ENCODE measurements around the gene C1QTNF5. TPM values are rescaled to one million over a fixed set of nuclear protein-coding genes. Genes with fewer than 3 reads are reported as not detected.

Gene C1QTNF5
- polyA plus RNA-seq, 6 donors from 2014 or later: not detected

GRCh38 chr11:119344291-119345010 is 3.8 kb upstream of the C1QTNF5 start:
- Mint-ChIP-seq H3K4me1 (peaks cover 8 to 17% (median 15%) of the 10 kb centered on the region in 3 donors), H3K4me3 (no peak overlapping the region), H3K27ac (no peak overlapping the region), H3K27me3 (peaks cover 27 to 69% (median 67%) of the 10 kb centered on the region in 3 donors), H3K36me3 (peaks cover 0 to under 1% of the 10 kb centered on the region in 2 donors), H3K9me3 (no peaks in the 10 kb centered on the region)
- ATAC-seq (ENCODE audit: low read depth in 2 of 2): no peak
- no peak for DNase-seq

- Mint-ChIP-seq H3K36me3 (peaks cover 0 to 8% of the 10 kb centered on the region in 2 donors), H3K4me1 (peaks cover 12 to 24% (median 22%) of the 10 kb centered on the region in 3 donors), H3K4me3 (no peak overlapping the region), H3K9me3 (no peaks in the 10 kb centered on the region), H3K27me3 (peaks cover 31 to 76% (median 74%) of the 10 kb centered on the region in 3 donors), H3K27ac (no peak overlapping the region)
- no peak for DNase-seq
- ATAC-seq (ENCODE audit: low read depth in 2 of 2): no peak
These were observed 3.0 kb upstream of the C1QTNF5 start for GRCh38 chr11:119343726-119344125.

DNA sequence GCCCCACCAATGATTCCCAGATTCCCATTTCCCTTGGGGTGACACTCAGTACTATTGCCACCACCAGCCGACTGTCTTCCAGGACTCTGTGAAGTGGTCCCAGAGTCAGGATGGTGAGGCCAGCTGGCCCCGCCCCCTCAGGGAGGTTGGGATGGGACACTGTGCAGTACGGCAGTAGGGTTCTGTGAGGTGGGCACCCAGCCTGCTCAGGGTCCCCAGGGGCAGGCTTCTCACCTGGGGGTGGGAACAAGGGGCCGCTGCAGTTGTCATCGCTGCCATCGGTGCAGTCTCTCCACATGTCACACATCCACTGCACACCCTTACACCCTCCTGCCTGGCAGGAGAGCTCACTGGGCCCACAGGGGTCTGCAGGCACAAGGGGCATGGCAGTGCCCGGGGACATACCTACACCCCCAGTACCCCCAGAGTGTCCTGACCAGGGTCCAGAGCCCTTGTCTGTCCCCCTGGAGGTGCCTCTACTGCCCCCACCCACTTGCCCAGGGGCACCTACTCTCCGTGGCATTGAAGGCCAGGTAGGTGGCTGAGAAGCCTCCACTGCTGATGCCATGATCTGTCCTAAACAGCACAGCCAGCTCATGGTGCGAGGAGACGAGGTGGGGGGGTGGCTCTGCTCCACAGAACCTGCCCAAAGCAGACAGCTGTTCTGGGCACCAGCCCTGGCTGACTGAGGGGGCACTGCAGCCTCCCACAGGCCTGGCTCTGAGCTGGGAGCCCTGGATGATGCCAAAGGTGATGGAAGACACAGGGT is 1.9 kb upstream of the C1QTNF5 start:
- Mint-ChIP-seq H3K4me1 (peaks cover 12 to 33% (median 30%) of the 10 kb centered on the region in 3 donors), H3K27me3 (peaks cover 29 to 74% (median 72%) of the 10 kb centered on the region in 3 donors), H3K27ac (no peak overlapping the region)

GRCh38 chr11:119342023-119342300 is 1.3 kb upstream of the C1QTNF5 start:
- ATAC-seq (ENCODE audit: low read depth in 2 of 2) (no peak), DNase-seq (no peak)
- Mint-ChIP-seq H3K36me3 (peaks cover 0 to 11% of the 10 kb centered on the region in 2 donors), H3K27ac (no peak overlapping the region), H3K9me3 (no peaks in the 10 kb centered on the region), H3K4me1 (peaks cover 12 to 39% (median 34%) of the 10 kb centered on the region in 3 donors), H3K4me3 (peak overlapping the region in 3 of 8 donors; percentile 0 to 69 (median 2)), H3K27me3 (peaks cover 26 to 69% (median 66%) of the 10 kb centered on the region in 3 donors)

More for the DNA sequence above, 1.9 kb upstream of the C1QTNF5 start:
- DNase-seq (no peak), ATAC-seq (ENCODE audit: low read depth in 2 of 2) (no peak)
- peaks cover 0 to 11% of the 10 kb centered on the region in 2 donors for H3K36me3 Mint-ChIP-seq
- peak overlapping the region in 1 of 8 donors; percentile 69 for H3K4me3 Mint-ChIP-seq
- H3K9me3 Mint-ChIP-seq: no peaks in the 10 kb centered on the region

GRCh38 chr11:119341222-119342022 is 739 bp upstream of the C1QTNF5 start:
- ATAC-seq (ENCODE audit: low read depth in 2 of 2) (peak; percentile 52 to 59), DNase-seq (no peak)
- Mint-ChIP-seq H3K4me1 (peaks cover 13 to 44% (median 39%) of the 10 kb centered on the region in 3 donors), H3K27ac (peak overlapping the region in 1 of 6 donors; percentile 2), H3K36me3 (peaks cover 0 to 11% of the 10 kb centered on the region in 2 donors), H3K4me3 (peak overlapping the region in 6 of 8 donors; percentile 9 to 87 (median 46)), H3K9me3 (no peaks in the 10 kb centered on the region), H3K27me3 (peaks cover 26 to 64% (median 61%) of the 10 kb centered on the region in 3 donors)

- DNase-seq (no peak), ATAC-seq (ENCODE audit: low read depth in 2 of 2) (peak; percentile 10 to 25)
- peak overlapping the region in 7 of 8 donors; percentile 57 to 84 (median 72) for H3K4me3 Mint-ChIP-seq
These were observed 921 bp downstream of the C1QTNF5 start for GRCh38 chr11:119339589-119340334.

DNA sequence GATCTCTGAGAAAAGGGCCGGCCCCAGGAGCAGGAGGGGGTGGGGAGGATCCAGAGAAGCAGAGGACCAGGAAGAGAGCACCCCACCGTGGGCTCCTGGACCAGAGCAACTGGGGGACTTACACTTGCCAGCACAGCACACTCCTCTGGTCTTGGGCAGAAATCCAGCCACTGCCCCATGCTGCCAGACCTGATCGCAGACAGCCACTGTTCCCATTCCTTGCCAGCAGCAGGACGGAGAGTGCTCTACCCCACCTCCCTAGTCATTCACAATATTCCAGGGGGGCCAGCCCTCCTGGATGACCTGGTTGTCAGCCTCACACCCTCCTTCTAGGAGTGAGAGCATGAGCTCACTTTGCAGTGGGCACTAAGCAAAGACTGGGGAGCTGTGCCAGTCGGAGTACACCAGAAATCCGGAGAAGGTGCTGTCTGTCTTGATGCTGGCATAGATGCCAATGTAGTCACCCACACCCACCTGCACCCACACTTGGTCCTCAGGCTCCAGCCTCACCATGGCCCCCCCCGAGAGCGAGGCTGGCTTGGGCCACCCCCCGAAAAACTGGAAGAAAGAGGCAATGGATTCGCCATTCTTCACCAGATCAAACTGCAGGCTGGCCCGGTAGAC is 1.6 kb downstream of the C1QTNF5 start:
- Mint-ChIP-seq H3K27ac (peak overlapping the region in 2 of 6 donors; percentile 33 to 49), H3K27me3 (peaks cover 21 to 44% (median 41%) of the 10 kb centered on the region in 3 donors), H3K9me3 (no peaks in the 10 kb centered on the region), H3K4me1 (peaks cover 27 to 66% (median 60%) of the 10 kb centered on the region in 3 donors), H3K36me3 (peaks cover 0 to 16% of the 10 kb centered on the region in 2 donors), H3K4me3 (peak overlapping the region in 7 of 8 donors; percentile 57 to 84 (median 72))
- DNase-seq (no peak), ATAC-seq (ENCODE audit: low read depth in 2 of 2) (no peak)

More at GRCh38 chr11:119339589-119340334, 921 bp downstream of the C1QTNF5 start:
- no peaks in the 10 kb centered on the region for H3K9me3 Mint-ChIP-seq
- peaks cover 0 to 13% of the 10 kb centered on the region in 2 donors for H3K36me3 Mint-ChIP-seq
- peak overlapping the region in 1 of 6 donors; percentile 49 for H3K27ac Mint-ChIP-seq
- peaks cover 22 to 61% (median 54%) of the 10 kb centered on the region in 3 donors for H3K4me1 Mint-ChIP-seq
- H3K27me3 Mint-ChIP-seq: peaks cover 21 to 49% (median 48%) of the 10 kb centered on the region in 3 donors

DNA sequence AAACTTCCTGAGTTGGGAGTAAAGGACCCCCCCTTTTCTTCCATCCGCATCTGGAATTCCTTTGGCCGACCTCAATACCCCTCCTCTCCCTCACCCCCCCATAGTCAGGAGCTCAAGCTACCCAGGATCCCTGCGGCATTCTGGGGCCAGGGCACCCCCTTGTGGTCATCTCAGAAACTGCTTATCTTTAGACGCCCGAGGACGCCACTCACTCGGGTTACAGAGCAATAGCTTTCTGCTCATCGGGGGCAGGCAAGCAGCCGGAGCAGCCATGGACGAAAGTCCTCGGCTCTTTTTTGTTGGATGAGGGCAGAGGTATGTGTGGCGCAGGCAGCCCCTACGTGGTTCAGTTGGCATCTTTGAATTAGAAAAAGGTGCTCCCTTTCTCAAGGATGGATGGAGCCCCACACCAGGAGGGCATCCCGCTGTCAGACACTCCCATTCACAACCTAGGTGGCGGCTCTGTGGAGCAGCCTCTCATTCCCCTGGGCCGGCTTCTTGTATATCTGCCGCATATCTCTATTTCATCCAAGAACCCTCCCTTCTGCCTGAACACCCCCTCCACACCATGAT is 2.3 kb downstream of the C1QTNF5 start:
- no peaks in the 10 kb centered on the region for H3K9me3 Mint-ChIP-seq
- peak overlapping the region in 7 of 8 donors; percentile 46 to 95 (median 65) for H3K4me3 Mint-ChIP-seq
- ATAC-seq (ENCODE audit: low read depth in 2 of 2): peak; percentile 18 to 23
- H3K36me3 Mint-ChIP-seq: peaks cover 0 to 16% of the 10 kb centered on the region in 2 donors
- peaks cover 27 to 72% (median 66%) of the 10 kb centered on the region in 3 donors for H3K4me1 Mint-ChIP-seq
- peak; percentile 54 for DNase-seq
- H3K27me3 Mint-ChIP-seq: peaks cover 21 to 40% (median 34%) of the 10 kb centered on the region in 3 donors
- H3K27ac Mint-ChIP-seq: peak overlapping the region in 1 of 6 donors; percentile 20

GRCh38 chr11:119337581-119338317 is 2.9 kb downstream of the C1QTNF5 start:
- Mint-ChIP-seq H3K27ac (peak overlapping the region in 2 of 6 donors; percentile 72 to 83), H3K4me3 (peak overlapping the region in 5 of 8 donors; percentile 47 to 95 (median 59)), H3K36me3 (peaks cover 0 to 16% of the 10 kb centered on the region in 2 donors), H3K27me3 (peaks cover 21 to 34% (median 28%) of the 10 kb centered on the region in 3 donors), H3K4me1 (peaks cover 33 to 74% (median 72%) of the 10 kb centered on the region in 3 donors), H3K9me3 (no peaks in the 10 kb centered on the region)
- DNase-seq (no peak), ATAC-seq (ENCODE audit: low read depth in 2 of 2) (no peak)

DNA sequence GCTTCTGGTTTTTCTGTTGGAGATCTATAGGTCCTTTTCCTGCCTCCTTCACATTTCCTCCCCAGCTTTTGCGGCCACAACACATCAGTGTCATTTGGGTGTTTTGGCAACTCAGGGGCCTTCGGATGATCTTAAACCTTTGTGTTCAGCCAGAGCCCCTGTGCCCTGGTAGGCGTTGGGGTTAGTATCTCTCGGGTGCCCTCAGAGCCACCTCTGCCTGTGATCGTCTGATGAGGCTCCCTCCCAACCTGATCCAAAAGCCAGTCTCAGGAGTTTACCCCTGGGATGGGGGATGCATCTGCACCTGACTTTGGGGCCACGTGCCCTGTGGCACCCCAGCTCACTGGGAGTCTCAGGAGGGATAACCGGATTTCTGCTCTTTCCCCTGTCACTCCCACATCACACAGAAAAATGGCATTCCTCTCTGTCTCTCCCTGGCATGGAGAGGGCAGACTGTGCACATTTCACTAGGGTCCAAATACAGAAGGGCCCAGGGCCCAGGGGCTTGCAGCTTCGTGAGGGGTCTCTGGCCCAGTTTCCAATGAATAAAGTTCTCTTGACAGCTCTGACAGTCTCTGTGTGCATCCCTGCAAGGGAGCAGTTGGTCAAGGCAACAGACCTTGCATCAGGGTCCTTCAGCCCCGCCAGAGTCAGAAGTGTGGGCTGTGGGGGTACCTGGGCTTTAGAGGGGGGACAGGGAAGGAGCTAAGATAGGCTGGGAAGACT is 3.8 kb downstream of the C1QTNF5 start:
- ATAC-seq (ENCODE audit: low read depth in 2 of 2) (no peak), DNase-seq (no peak)
- Mint-ChIP-seq H3K27me3 (peaks cover 19 to 25% (median 23%) of the 10 kb centered on the region in 3 donors), H3K4me3 (peak overlapping the region; percentile 39 to 98 (median 82)), H3K9me3 (no peaks in the 10 kb centered on the region), H3K4me1 (peaks cover 35 to 76% (median 69%) of the 10 kb centered on the region in 3 donors), H3K36me3 (peaks cover 0 to 16% of the 10 kb centered on the region in 2 donors), H3K27ac (peak overlapping the region in 1 of 6 donors; percentile 69)
